Ascending aorta (tissue), 2 donors: ENCODE data around the gene LAMA3. TPM values are rescaled to one million over a fixed set of nuclear protein-coding genes. Genes with fewer than 3 reads are reported as not detected.
A peak's percentile ranks its signal among the peaks of the same experiment; 100 is the strongest.

ENCODE experiments used
- DNase-seq, 2 donors: peaks; one replicate each; pipeline ENCODE4 v3.0.0-alpha.2; 2019; ENCODE audit warnings: low spot score in 2 of 2
- H3K27ac ChIP-seq, 2 donors: fragments of 200-600 bp; sonication (generic); one replicate each; pipeline ENCODE4 v1.5.1; 2016 to 2017; ENCODE audit warnings: mild to moderate bottlenecking in 1 of 2
- H3K27me3 ChIP-seq: fragments of 200-600 bp; sonication (generic); one replicate; pipeline ENCODE4 v1.5.1; 2017
- H3K36me3 ChIP-seq, 2 donors: fragments of 200-600 bp; sonication (generic); one replicate each; pipeline ENCODE4 v1.5.1; 2016
- H3K4me1 ChIP-seq, 2 donors: fragments of 200-600 bp; sonication (generic); one replicate each; pipeline ENCODE4 v1.5.1; 2016 to 2017; ENCODE audit warnings: mild to moderate bottlenecking in 1 of 2
- H3K4me3 ChIP-seq, 2 donors: fragments of 200-600 bp; sonication (generic); one replicate each; pipeline ENCODE4 v1.5.1; 2016 to 2017; ENCODE audit warnings: mild to moderate bottlenecking in 1 of 2
- H3K9me3 ChIP-seq, 2 donors: fragments of 200-600 bp; sonication (generic); one replicate each; pipeline ENCODE4 v1.5.1; 2016
- intact Hi-C: fragments of 100-400 bp; cut with DNase I; formaldehyde crosslinking; loops from one replicate; pipeline ENCODE4 v1.15.1; 2023
- total RNA-seq: library from RNA; depleted of rRNA; stranded (reverse); fragments of >200 nt; gene quantifications from one replicate; pipeline ENCODE4 v1.1.0, GENCODE V29; 2016
- TF ChIP-seq, protein P1 (sequence below), 3 experiments: fragments of 200-600 bp in 2 of 3; fragments of 450-650 bp in 1 of 3; sonication (generic) in 2 of 3; IDR thresholded peaks; one replicate each; pipeline ENCODE4 v1.5.1; 2016 to 2019; ENCODE audit warnings: antibody characterized with exemption in 3 of 3, mild to moderate bottlenecking in 1 of 3, moderate library complexity in 1 of 3

The LAMA3 gene
- total RNA-seq, 1 donor from 2014 or later = 27.2 TPM

DNA sequence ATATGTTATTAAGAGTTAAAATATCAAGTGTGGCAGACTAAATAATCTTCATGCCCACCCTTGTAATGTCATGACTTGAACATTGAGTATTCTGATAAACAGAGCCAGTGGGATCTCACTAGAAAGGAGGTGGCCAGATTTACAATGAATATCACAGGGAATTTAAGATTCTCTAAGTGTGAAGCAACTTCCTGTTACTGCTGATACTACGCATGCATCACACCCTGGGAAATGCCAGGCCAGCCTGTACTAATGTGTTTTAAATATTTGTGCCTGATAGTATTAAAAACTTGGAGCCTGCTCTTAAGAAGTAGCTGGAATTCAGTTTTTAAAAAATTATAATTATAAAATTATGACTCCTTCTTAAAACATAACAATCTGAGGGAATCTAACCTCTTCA is 148.3 kb downstream of the LAMA3 start:
- H3K27me3 ChIP-seq = no peaks in the 10 kb centered on the region
- TF ChIP-seq, protein P1, sequence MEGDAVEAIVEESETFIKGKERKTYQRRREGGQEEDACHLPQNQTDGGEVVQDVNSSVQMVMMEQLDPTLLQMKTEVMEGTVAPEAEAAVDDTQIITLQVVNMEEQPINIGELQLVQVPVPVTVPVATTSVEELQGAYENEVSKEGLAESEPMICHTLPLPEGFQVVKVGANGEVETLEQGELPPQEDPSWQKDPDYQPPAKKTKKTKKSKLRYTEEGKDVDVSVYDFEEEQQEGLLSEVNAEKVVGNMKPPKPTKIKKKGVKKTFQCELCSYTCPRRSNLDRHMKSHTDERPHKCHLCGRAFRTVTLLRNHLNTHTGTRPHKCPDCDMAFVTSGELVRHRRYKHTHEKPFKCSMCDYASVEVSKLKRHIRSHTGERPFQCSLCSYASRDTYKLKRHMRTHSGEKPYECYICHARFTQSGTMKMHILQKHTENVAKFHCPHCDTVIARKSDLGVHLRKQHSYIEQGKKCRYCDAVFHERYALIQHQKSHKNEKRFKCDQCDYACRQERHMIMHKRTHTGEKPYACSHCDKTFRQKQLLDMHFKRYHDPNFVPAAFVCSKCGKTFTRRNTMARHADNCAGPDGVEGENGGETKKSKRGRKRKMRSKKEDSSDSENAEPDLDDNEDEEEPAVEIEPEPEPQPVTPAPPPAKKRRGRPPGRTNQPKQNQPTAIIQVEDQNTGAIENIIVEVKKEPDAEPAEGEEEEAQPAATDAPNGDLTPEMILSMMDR (IDR thresholded peaks at IDR 0.05) = no peak
- H3K27ac ChIP-seq = peak overlapping the region in 1 of 2 donors; percentile 31
- H3K4me1 ChIP-seq = peaks cover 0 to 5% of the 10 kb centered on the region in 2 donors
- no peak overlapping the region for H3K4me3 ChIP-seq
- no peaks in the 10 kb centered on the region for H3K9me3 ChIP-seq
- no peaks in the 10 kb centered on the region for H3K36me3 ChIP-seq
- DNase-seq = no peak
- intact Hi-C loops = no loop called here

- H3K4me1 ChIP-seq = peaks cover 0 to 5% of the 10 kb centered on the region in 2 donors
- no peak for DNase-seq
- H3K4me3 ChIP-seq = no peak overlapping the region
- TF ChIP-seq, protein P1 (IDR thresholded peaks at IDR 0.05) = no peak
- H3K27ac ChIP-seq = peak overlapping the region in 1 of 2 donors; percentile 31
- no peaks in the 10 kb centered on the region for H3K36me3 ChIP-seq
- no peaks in the 10 kb centered on the region for H3K9me3 ChIP-seq
- intact Hi-C loops = no loop called here
- H3K27me3 ChIP-seq = no peaks in the 10 kb centered on the region
These were observed 149.0 kb downstream of the LAMA3 start for GRCh38 chr18:23838233-23838632.

DNA sequence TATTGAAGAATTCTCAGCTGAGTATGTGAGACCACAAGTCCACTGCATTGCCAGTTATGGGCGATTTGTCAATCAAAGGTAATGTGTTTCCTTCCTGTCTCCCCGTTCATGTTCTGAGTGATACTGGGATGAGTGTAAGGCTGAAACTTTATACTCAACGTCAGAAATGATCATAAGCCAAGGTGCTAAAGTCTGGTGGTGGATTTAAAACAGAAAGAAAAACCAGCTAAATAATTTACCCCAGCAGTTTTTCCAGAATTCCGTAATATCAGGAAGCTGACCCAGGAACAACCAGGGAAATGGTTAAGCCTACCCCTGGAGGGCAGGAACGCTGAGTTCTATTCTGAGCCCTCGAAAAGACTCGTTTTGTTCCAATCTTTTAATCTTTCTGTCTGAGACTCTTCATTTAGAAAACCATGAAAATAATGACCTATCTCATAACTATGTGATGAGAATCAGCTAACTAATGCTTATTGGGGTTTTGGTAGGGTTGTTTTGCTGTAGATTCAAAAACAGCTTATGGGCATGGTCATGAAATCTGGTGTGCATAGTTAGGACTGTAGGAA is 149.6 kb downstream of the LAMA3 start:
- H3K36me3 ChIP-seq = no peaks in the 10 kb centered on the region
- H3K9me3 ChIP-seq = no peaks in the 10 kb centered on the region
- peaks cover 0 to 5% of the 10 kb centered on the region in 2 donors for H3K4me1 ChIP-seq
- DNase-seq = no peak
- no peak overlapping the region for H3K27ac ChIP-seq
- TF ChIP-seq, protein P1 (IDR thresholded peaks at IDR 0.05) = no peak
- intact Hi-C loops = no loop called here
- H3K4me3 ChIP-seq = no peak overlapping the region
- no peaks in the 10 kb centered on the region for H3K27me3 ChIP-seq

- Histone ChIP-seq H3K4me3 (no peak overlapping the region), H3K27me3 (no peaks in the 10 kb centered on the region), H3K4me1 (peaks cover 0 to 5% of the 10 kb centered on the region in 2 donors), H3K36me3 (no peaks in the 10 kb centered on the region), H3K9me3 (no peaks in the 10 kb centered on the region), H3K27ac (no peak overlapping the region)
- TF ChIP-seq, protein P1 (IDR thresholded peaks at IDR 0.05) = no peak
- intact Hi-C loops = no loop called here
- no peak for DNase-seq
These were observed 153.1 kb downstream of the LAMA3 start for GRCh38 chr18:23842305-23842704.

- no peaks in the 10 kb centered on the region for H3K36me3 ChIP-seq
- no peaks in the 10 kb centered on the region for H3K27me3 ChIP-seq
- no peaks in the 10 kb centered on the region for H3K4me1 ChIP-seq
- no peak for DNase-seq
- TF ChIP-seq, protein P1 (IDR thresholded peaks at IDR 0.05) = no peak
- H3K27ac ChIP-seq = no peak overlapping the region
- intact Hi-C loops = no loop called here
- H3K4me3 ChIP-seq = no peak overlapping the region
- no peaks in the 10 kb centered on the region for H3K9me3 ChIP-seq
These were observed 155.9 kb downstream of the LAMA3 start for GRCh38 chr18:23844991-23845680.
